Progenitor cell of endocrine pancreas (in vitro differentiated cells): ENCODE results near the gene ITGB2. TPM values are rescaled to one million over a fixed set of nuclear protein-coding genes. Genes with fewer than 3 reads are reported as not detected.

Experiments used
- DNase-seq: peaks from one replicate; pipeline ENCODE4 v3.0.0; 2021; ENCODE audit warnings: low spot score; ENCODE audit not compliant: unreplicated experiment
- H3K27ac Mint-ChIP-seq: 2 replicates; pipeline ENCODE4 v1.8.0; 2021; ENCODE audit warnings: mild to moderate bottlenecking, moderate library complexity, mixed read lengths
- H3K27me3 Mint-ChIP-seq: 2 replicates; pipeline ENCODE4 v1.8.0; 2021; ENCODE audit warnings: mixed read lengths
- H3K36me3 Mint-ChIP-seq: 2 replicates; pipeline ENCODE4 v1.8.0; 2022; ENCODE audit warnings: mixed read lengths; ENCODE audit not compliant: insufficient read depth
- H3K4me1 Mint-ChIP-seq: 2 replicates; pipeline ENCODE4 v1.8.0; 2021; ENCODE audit warnings: low read depth, mixed read lengths
- H3K4me3 Mint-ChIP-seq: 2 replicates; pipeline ENCODE4 v1.8.0; 2021; ENCODE audit warnings: low read depth, mild to moderate bottlenecking, moderate library complexity, mixed read lengths
- H3K9me3 Mint-ChIP-seq: 2 replicates; pipeline ENCODE4 v1.8.0; 2021; ENCODE audit warnings: low read depth, mixed read lengths
- CTCF ChIP-seq: fragments of 200-600 bp; sonication (generic); IDR thresholded peaks from one replicate; pipeline ENCODE4 v1.5.0; 2021; ENCODE audit warnings: antibody characterized with exemption, mild to moderate bottlenecking; ENCODE audit not compliant: unreplicated experiment
- total RNA-seq: library from RNA; stranded (reverse); gene quantifications from 2 replicates; pipeline ENCODE4 v1.2.1, GENCODE V29; 2021

ITGB2 gene
- total RNA-seq, 1 donor from 2014 or later: 0.41 TPM

DNA sequence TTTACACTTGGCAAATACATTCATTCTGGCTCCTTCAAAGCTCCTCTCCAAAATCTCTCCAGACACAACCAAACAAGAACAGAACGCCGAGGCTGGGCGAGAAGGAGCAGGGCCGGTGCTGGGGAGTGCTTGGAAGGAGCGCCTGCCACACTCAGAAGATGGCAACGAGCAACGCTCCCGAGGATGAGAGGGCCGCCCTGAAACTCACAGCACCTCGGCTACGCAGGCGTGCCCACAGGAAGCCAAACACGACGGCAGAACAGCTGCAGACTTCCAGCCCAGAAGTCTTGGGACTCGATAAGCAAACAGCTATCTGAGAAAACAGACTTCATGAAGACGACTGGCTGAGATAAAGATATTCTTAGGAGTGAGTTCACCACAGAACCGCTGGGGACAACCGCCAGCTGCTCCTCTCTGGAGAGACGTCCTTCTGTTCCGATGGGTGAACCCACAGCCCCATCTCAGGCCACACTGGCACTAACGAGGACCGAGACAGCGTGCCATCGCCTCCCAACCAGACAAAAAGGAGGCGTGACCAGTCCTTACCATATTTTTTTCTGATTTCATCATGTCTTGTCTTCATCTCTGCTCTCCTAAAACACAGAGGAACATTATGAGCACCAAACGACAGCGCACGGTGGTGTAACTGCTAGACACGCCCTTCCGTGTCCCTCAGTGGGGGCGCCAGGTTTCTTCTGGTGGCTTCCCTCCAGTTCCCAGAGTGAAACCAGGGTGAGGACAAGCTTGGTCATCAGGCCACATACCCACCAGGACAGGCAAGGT is 65.8 kb downstream of the ITGB2 start:
- Mint-ChIP-seq H3K9me3 (no peaks in the 10 kb centered on the region), H3K27ac (no peak overlapping the region), H3K4me3 (no peak overlapping the region), H3K27me3 (no peaks in the 10 kb centered on the region), H3K4me1 (peaks cover 8% of the 10 kb centered on the region), H3K36me3 (peaks cover 29% of the 10 kb centered on the region)
- TF ChIP-seq CTCF: no peak
- no peak for DNase-seq

DNA sequence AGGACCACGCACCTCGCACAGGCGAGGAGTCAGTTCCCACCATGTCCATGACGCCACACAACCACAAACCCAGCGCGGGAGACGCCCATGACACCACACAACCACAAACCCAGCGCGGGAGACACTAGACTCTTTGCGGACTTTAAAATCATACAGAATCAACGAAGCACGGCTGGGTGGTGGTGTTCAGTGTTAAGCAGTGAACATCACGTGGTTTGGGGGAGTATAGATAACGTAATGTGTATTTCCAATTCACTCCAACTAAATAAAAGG is 66.4 kb downstream of the ITGB2 start:
- Mint-ChIP-seq H3K36me3 (peaks cover 30% of the 10 kb centered on the region), H3K9me3 (no peaks in the 10 kb centered on the region), H3K4me3 (no peak overlapping the region), H3K27me3 (no peaks in the 10 kb centered on the region), H3K27ac (peak overlapping the region; percentile 64), H3K4me1 (peaks cover 8% of the 10 kb centered on the region)
- no peak for TF ChIP-seq CTCF
- DNase-seq: no peak

DNA sequence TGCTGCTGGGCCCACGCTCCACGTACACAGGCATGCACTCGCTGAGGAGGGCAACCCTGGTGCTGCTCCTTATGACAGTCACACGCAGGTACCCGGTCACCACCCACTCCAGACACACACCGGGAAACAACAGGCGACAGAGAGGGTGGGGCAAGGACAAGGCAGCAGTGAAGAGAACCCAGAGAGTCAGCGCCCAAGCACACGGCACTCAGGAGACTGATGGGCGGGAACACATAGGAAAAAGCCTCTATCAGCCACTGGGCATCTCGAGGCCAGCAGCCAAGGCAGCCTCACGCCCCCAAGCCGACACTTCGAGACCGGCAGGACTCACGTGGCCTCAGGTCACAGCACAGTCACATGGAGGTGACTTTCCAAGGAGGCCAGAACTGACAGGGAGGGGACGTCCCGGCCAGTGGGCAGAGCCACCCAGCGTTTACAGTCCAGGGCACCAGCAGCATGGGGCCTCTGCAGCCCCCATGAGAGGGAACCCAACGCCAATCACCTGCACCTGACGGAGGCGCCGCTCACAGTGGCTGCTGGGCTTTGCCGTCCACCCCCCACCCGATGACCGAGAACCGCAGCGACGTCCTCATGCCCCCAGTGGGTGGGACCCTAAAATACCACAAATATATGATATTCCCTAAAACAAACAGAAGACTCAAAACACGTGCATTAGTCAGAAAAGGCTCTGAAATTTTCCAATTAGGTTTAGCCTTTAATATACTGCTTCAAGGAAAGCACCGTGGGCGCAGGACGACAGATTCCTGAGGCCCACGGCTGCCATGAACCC is 66.9 kb downstream of the ITGB2 start:
- peak overlapping the region; percentile 64 for H3K27ac Mint-ChIP-seq
- no peak overlapping the region for H3K4me3 Mint-ChIP-seq
- H3K27me3 Mint-ChIP-seq: no peaks in the 10 kb centered on the region
- DNase-seq: no peak
- H3K4me1 Mint-ChIP-seq: peaks cover 8% of the 10 kb centered on the region
- no peak for TF ChIP-seq CTCF
- no peaks in the 10 kb centered on the region for H3K9me3 Mint-ChIP-seq
- H3K36me3 Mint-ChIP-seq: peaks cover 31% of the 10 kb centered on the region

DNA sequence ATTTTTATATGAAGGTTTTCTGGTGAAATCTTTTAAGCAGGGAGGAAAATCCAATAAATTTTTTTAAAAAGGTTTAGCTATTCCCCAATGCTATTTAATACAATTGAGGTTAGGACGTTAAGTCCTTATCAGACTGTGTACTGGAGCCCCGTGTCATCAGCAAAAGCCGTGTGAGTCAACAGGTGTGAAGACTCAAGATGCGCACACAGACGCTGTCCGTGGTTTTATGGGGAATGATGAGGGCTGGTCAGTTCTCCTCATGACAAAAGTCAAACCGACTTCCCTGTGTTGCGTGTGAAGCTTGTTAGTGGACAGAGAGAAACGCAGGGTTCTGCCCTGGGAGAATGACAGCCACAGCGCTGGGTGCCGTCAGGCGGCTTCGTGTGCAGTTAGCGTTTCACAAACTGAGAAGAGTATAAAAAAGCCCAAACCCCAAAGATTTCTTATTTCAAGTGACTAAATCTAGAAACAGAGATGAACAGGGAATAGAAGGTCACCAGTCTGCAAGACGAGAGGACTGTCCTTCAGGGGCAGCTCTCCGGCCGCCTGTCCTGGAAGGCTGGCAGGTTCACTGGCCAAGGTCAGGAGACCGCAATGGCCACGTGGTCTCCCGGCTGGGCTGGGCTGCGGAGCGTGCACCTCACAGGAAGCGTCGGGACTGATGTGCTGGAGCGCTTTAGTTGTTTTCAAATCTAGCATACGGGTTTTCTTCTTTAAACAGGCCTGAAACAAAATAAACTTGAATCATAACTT is 69.6 kb downstream of the ITGB2 start:
- Mint-ChIP-seq H3K27ac (no peak overlapping the region), H3K4me3 (no peak overlapping the region), H3K9me3 (no peaks in the 10 kb centered on the region), H3K4me1 (peaks cover 13% of the 10 kb centered on the region), H3K36me3 (peaks cover 28% of the 10 kb centered on the region), H3K27me3 (no peaks in the 10 kb centered on the region)
- no peak for DNase-seq
- TF ChIP-seq CTCF: no peak

GRCh38 chr21:44850208-44850800 is 70.4 kb downstream of the ITGB2 start:
- H3K4me1 Mint-ChIP-seq: peaks cover 14% of the 10 kb centered on the region
- H3K36me3 Mint-ChIP-seq: peaks cover 25% of the 10 kb centered on the region
- DNase-seq: no peak
- no peak overlapping the region for H3K4me3 Mint-ChIP-seq
- no peak for TF ChIP-seq CTCF
- H3K9me3 Mint-ChIP-seq: no peaks in the 10 kb centered on the region
- H3K27me3 Mint-ChIP-seq: no peaks in the 10 kb centered on the region
- no peak overlapping the region for H3K27ac Mint-ChIP-seq
